Thymus (tissue), 14 donors: Measurements from ENCODE around the gene ACP5. TPM values are rescaled to one million over a fixed set of nuclear protein-coding genes. Genes with fewer than 3 reads are reported as not detected.
"Not testable (repeated sequence)": the region's sequence is repeated elsewhere in the genome, so short reads cannot be mapped to it uniquely, and the experiment has no call there.

ENCODE experiments used
- DNase-seq, 9 donors: peaks; one replicate each; pipeline ENCODE4 v3.0.0-alpha.2; 2013; ENCODE audit warnings: low spot score in 9 of 9, low read depth in 6 of 9, missing footprints in 1 of 9
- H3K27ac ChIP-seq, 2 donors: one replicate each; pipeline ENCODE4 v1.5.1; 2013; ENCODE audit warnings: control low read depth in 1 of 2, low read depth in 1 of 2, low read length in 1 of 2, mild to moderate bottlenecking in 1 of 2, moderate library complexity in 1 of 2
- H3K27me3 ChIP-seq, 2 donors: one replicate each; pipeline ENCODE4 v1.5.1; 2013; ENCODE audit warnings: low read length in 1 of 2; ENCODE audit not compliant: control insufficient read depth in 2 of 2, insufficient read depth in 1 of 2
- H3K36me3 ChIP-seq, 2 donors: one replicate each; pipeline ENCODE4 v1.5.1; 2013; ENCODE audit warnings: low read length in 1 of 2, mild to moderate bottlenecking in 1 of 2, moderate library complexity in 1 of 2; ENCODE audit not compliant: control insufficient read depth in 2 of 2, insufficient read depth in 2 of 2
- H3K4me1 ChIP-seq, 2 donors: one replicate each; pipeline ENCODE4 v1.5.1; 2013; ENCODE audit warnings: low read length in 2 of 2; ENCODE audit not compliant: control insufficient read depth in 2 of 2, insufficient read depth in 2 of 2
- H3K4me3 ChIP-seq, 2 donors: one replicate each; pipeline ENCODE4 v1.5.1; 2013; ENCODE audit warnings: low read length in 2 of 2, control low read depth in 1 of 2, mild to moderate bottlenecking in 1 of 2
- H3K9me3 ChIP-seq, 2 donors: one replicate each; pipeline ENCODE4 v1.5.1; 2013; ENCODE audit warnings: low read length in 1 of 2, mild to moderate bottlenecking in 1 of 2; ENCODE audit not compliant: control insufficient read depth in 2 of 2, insufficient read depth in 1 of 2
- WGBS: extraction: QIAGEN DNeasy Blood & Tissue Kit; methylation state at CpG from one replicate; pipeline ENCODE4 v1.1.7; 2013; 5-methylcytosine and 5-hydroxymethylcytosine counted together
- long read RNA-seq, 10 donors: transcript quantifications; one replicate each; lab custom pipeline, GENCODE V29; 2026
- polyA plus RNA-seq: library from polyadenylated mRNA; stranded (reverse); fragments of 200-250 nt; gene quantifications from one replicate; pipeline ENCODE4 v1.2.3, GENCODE V29; 2013
- total RNA-seq: library from RNA; stranded (reverse); fragments of 120-200 nt; gene quantifications from one replicate; pipeline ENCODE4 v1.2.4, GENCODE V29; 2013
- donor health status: healthy.

The ACP5 gene
- 34.4 TPM for total RNA-seq
- 48.2 TPM for polyA plus RNA-seq
- long read RNA-seq, donor 1 = 0 reads
- long read RNA-seq, donor 2, transcript ACP5-213 (5 exons, 1,381 nt) = major isoform, 5 of 9 reads
- long read RNA-seq, donor 2, partial matches to known transcripts = 0 of 9 reads
- long read RNA-seq, donor 2, other reads (novel, unspliced or antisense) = 0 of 9 reads
- long read RNA-seq, donor 3, partial matches to known transcripts = 0 of 9 reads
- long read RNA-seq, donor 3, other reads (novel, unspliced or antisense) = 0 of 9 reads
- long read RNA-seq, donor 4, partial matches to known transcripts = 0 of 3 reads
- long read RNA-seq, donor 4, other reads (novel, unspliced or antisense) = 0 of 3 reads
- long read RNA-seq, donor 5, transcript ACP5-202 (6 exons, 1,527 nt) = major isoform, 5 of 10 reads
- long read RNA-seq, donor 5, partial matches to known transcripts = 0 of 10 reads
- long read RNA-seq, donor 5, other reads (novel, unspliced or antisense) = 0 of 10 reads
- long read RNA-seq, donor 6, partial matches to known transcripts = 0 of 3 reads
- long read RNA-seq, donor 6, other reads (novel, unspliced or antisense) = 0 of 3 reads
- long read RNA-seq, donor 7, partial matches to known transcripts = 0 of 1 reads
- long read RNA-seq, donor 7, other reads (novel, unspliced or antisense) = 0 of 1 reads
- long read RNA-seq, donor 8, partial matches to known transcripts = 0 of 3 reads
- long read RNA-seq, donor 8, other reads (novel, unspliced or antisense) = 0 of 3 reads
- long read RNA-seq, donor 9, partial matches to known transcripts = 0 of 3 reads
- long read RNA-seq, donor 9, other reads (novel, unspliced or antisense) = 0 of 3 reads
- long read RNA-seq, donor 10, partial matches to known transcripts = 0 of 4 reads
- long read RNA-seq, donor 10, other reads (novel, unspliced or antisense) = 0 of 4 reads

DNA sequence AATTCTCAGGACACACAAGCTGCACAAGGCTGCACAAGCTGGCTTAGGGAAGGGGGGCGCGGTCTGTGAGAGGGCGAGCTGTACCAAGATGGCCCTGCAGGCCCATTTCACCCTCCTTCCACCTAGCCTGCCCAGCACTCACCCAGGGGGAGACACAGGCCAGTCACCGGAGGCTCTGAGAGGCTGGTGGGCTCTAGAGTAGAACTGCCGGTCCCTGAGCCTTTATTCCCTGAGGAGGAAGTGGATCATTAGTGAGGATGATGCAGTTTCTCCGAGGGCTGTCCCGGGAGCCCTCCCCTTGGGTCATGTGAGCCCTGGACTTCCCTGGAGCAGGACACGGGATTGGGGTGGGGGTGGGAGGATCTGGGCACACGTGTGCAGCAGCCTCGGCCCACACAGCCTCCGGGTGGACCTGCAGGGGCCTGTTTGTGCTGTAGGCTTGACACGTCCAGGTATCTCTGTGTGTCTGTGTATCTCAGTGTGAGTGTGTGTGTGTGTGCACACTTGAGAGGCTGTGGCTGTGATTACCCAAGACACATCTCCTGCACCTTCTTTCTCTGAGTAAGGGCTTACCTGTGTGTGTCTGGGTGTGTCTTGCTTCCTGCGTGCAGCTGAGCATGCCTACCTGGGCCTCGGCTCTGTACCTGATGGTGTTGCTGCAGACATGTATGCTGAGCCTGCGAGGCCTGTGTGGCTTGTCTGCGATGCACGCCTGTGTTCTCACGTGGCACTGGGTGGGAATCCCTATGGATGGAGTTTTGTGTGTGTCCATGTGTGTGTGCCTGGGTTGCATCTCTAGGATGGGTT lies at the start of gene ACP5:
Gene ACP5, minus strand, starts transcription at position 195 of the 807 bp plus-strand sequence. CDS start 328 bp downstream, outside the sequence.
- WGBS = 89% methylated on average over 18 of the region's 18 CpGs
- no peak for DNase-seq
- H3K4me1 ChIP-seq = peaks cover 13 to 40% of the 10 kb centered on the region in 2 donors

DNA sequence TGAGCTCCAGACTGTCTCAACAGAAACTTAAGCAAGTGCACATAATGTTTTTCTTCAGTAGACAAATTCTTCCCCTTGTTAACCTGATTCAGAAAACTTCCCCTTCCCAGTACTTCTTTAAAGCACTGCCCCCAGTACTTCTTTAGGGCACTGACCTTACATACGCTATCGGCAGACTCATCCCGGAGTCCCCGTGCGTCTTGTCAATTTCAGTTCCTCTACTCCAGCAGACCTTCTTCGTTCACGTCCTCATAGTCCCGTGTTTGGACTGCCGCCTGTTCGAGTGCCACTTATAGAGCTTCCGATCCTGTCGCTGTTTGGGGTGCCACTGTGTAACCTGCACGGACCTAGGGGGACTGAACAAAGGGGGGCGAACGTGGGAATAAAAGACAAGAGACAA lies 48.8 kb upstream of the ACP5 start:
- Histone ChIP-seq H3K27me3 (peaks cover 0 to 22% of the 10 kb centered on the region in 2 donors), H3K27ac (no peak overlapping the region), H3K36me3 (no peaks in the 10 kb centered on the region), H3K9me3 (no peaks in the 10 kb centered on the region), H3K4me3 (no peak overlapping the region), H3K4me1 (peaks cover 2% of the 10 kb centered on the region in 2 donors)
- 91% methylated on average over 15 of the region's 15 CpGs for WGBS
- no peak for DNase-seq

More for the DNA sequence above, at the start of gene ACP5:
- no peaks in the 10 kb centered on the region for H3K9me3 ChIP-seq
- H3K27me3 ChIP-seq = peaks cover 0 to 7% of the 10 kb centered on the region in 2 donors
- H3K4me3 ChIP-seq = peak within 1 kb of the TSS; percentile 48 to 54
- peak within 1 kb of the TSS; percentile 49 to 62 for H3K27ac ChIP-seq
- H3K36me3 ChIP-seq = peaks cover 0 to 7% of the 10 kb centered on the region in 2 donors

DNA sequence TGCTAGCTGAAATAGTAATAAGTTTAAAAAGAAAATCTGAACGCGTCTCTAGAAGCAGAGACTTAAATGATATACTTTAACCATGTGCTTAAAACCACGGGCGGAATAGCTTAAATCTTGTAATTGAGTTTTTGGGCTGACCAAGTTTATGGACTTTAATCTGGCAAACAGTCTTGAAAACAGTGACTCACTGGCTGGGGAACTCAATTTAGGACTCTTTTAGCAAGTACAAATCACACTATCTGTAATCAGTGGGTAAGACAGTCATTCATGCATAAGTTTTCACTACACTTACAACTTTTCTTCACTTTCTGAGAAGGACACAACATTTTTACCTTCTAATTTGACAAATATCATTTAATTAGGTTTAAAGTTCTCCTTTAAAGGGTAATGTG lies 46.6 kb upstream of the ACP5 start:
- peaks cover 0 to 22% of the 10 kb centered on the region in 2 donors for H3K27me3 ChIP-seq
- no peak overlapping the region for H3K27ac ChIP-seq
- H3K4me1 ChIP-seq = peaks cover 2% of the 10 kb centered on the region in 2 donors
- no peak for DNase-seq
- 75% methylated on average over 4 of the region's 4 CpGs for WGBS
- H3K36me3 ChIP-seq = peaks cover 14 to 17% of the 10 kb centered on the region in 2 donors
- H3K4me3 ChIP-seq = no peak overlapping the region
- no peaks in the 10 kb centered on the region for H3K9me3 ChIP-seq

DNA sequence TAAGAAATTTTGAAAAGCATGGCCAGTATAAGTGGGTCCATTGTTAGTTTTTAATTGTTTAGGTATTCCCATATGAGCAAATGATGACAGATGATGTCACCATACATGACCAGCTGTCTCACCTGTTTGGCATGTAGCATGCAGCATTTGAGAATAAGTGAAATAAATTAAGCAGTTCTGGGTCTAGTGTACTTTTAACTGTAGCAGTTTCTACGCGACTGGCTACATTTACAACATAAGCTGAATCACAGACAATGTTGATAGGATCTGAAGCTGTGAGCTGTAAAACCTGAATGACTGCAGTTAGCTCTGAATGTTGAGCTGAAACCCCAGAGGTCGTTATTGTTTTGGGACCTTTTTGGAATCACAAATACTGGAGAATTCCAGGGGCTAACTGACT lies 45.0 kb upstream of the ACP5 start:
- H3K4me1 ChIP-seq, DNase-seq, H3K9me3 ChIP-seq, H3K27ac ChIP-seq, H3K4me3 ChIP-seq: not testable (repeated sequence)
- Histone ChIP-seq H3K27me3 (peaks cover 0 to 22% of the 10 kb centered on the region in 2 donors), H3K36me3 (peaks cover 17 to 33% of the 10 kb centered on the region in 2 donors)
- WGBS = 64% methylated on average over 3 of the region's 3 CpGs

DNA sequence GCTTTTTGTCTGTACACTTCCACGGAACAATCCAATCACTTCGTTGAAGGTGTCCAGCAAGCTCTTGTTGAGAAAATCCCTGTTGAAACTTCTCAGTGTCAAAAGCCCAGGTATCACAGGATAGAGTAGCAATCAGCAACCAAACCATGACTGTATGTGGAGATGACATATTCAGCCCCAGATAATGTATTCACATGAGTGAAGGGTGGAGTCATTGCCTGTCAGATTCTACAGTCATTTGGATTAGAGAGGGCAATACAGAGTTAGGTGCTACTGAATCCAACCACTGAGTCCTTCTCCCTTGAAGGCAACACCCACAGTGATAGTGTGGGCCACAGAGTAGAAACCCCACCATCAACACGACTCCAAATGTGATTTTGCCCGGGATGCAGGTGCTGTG lies 43.1 kb upstream of the ACP5 start:
- Histone ChIP-seq H3K27me3 (peaks cover 0 to 14% of the 10 kb centered on the region in 2 donors), H3K36me3 (peaks cover 36 to 49% of the 10 kb centered on the region in 2 donors), H3K9me3 (peaks cover 8 to 13% of the 10 kb centered on the region in 2 donors), H3K4me3 (no peak overlapping the region), H3K4me1 (peaks cover 2% of the 10 kb centered on the region in 2 donors), H3K27ac (no peak overlapping the region)
- 83% methylated on average over 4 of the region's 4 CpGs for WGBS
- DNase-seq = no peak

DNA sequence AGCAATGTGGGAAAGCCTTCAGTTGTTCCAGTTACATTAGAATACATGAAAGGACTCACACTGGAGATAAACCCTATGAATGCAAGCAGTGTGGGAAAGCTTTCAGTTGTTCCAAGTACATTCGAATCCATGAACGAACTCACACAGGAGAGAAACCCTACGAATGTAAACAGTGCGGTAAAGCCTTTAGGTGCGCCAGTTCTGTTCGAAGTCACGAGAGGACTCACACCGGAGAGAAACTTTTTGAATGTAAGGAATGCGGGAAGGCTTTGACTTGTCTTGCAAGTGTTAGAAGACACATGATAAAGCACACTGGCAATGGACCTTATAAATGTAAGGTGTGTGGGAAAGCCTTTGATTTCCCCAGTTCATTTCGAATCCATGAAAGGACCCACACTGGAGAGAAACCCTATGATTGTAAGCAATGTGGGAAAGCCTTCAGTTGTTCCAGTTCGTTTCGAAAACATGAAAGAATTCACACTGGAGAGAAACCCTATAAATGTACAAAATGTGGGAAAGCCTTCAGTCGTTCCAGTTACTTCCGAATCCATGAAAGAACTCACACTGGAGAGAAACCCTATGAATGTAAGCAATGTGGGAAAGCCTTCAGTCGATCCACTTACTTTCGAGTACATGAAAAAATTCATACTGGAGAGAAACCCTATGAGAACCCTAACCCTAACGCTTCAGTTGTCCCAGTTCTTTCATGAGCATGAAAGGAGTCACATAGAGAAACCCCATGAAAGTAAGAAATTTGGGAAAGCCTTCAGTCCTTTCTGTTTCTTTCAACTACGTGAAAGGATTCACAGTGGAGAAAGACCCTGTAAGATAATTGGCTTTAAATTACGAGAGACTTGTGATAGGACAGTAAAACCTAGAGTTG lies 40.0 kb upstream of the ACP5 start:
- peaks cover 48 to 53% of the 10 kb centered on the region in 2 donors for H3K36me3 ChIP-seq
- WGBS = 99% methylated on average over 19 of the region's 19 CpGs
- H3K9me3 ChIP-seq = peaks cover 13 to 20% of the 10 kb centered on the region in 2 donors
- no peak overlapping the region for H3K4me3 ChIP-seq
- no peaks in the 10 kb centered on the region for H3K27me3 ChIP-seq
- no peak for DNase-seq
- H3K27ac ChIP-seq = no peak overlapping the region
- H3K4me1 ChIP-seq = no peaks in the 10 kb centered on the region

DNA sequence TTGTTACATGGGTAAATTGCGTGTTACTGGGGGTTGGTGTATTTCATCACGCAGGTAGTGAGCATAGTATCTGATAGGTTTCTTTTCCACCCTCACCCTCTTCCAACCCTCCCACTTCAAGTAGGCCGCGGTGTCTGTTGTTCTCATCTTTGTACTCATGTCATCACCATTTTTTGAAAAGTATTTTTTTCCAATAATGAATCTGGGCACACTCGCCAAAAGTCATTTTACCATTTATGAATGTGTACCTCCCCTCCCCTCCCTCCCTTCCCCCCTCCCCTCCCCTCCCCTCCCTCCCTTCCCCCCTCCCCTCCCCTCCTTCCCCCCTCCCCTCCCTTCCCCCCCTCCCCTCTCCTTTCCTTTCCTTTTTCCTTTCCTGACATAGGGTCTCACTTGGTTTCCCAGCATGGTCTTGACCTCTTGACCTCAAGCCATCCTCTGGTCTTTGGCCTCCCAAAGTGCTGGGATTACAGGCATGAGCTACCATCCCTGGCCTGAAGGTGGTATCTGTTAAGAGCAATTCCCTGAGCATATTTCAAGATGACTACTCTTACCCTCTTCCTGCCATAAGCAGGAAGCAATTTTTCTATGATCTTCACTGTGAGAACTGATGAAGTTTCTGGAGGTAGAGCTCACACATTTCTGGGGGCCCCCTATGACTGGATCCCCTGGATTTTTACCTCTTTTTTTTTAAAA lies 35.5 kb upstream of the ACP5 start:
- no peaks in the 10 kb centered on the region for H3K27me3 ChIP-seq
- H3K4me1 ChIP-seq = no peaks in the 10 kb centered on the region
- peaks cover 13 to 20% of the 10 kb centered on the region in 2 donors for H3K9me3 ChIP-seq
- no peak overlapping the region for H3K27ac ChIP-seq
- no peak for DNase-seq
- H3K36me3 ChIP-seq = peaks cover 26 to 33% of the 10 kb centered on the region in 2 donors
- 99% methylated on average over 5 of the region's 5 CpGs for WGBS
- no peak overlapping the region for H3K4me3 ChIP-seq
